ENCODE measurements around the gene SERTAD2. TPM values are rescaled to one million over a fixed set of nuclear protein-coding genes. Genes with fewer than 3 reads are reported as not detected.

The SERTAD2 gene
- total RNA-seq, 2 experiments from 2014 or later = 50.5 to 54.1 TPM

GRCh38 chr2:64650722-64651338, 2.9 kb downstream of the SERTAD2 start:
- no peaks in the 10 kb centered on the region for H3K27me3 Mint-ChIP-seq
- POLR2A ChIA-PET = interaction anchor here (0.8 to 12.6 kb wide), 10 partner anchors 14 to 577 kb away, joined by 3 to 395 read pairs (median 25); partner anchors contain the start of genes ACTR2, AFTPH and CEP68
- peaks cover 84% of the 10 kb centered on the region for H3K4me1 Mint-ChIP-seq (ENCODE audit: low read depth)
- H3K27ac Mint-ChIP-seq = peak overlapping the region; percentile 79
- peak overlapping the region; percentile 76 for H3K4me3 Mint-ChIP-seq
- no peaks in the 10 kb centered on the region for H3K9me3 ChIP-seq (ENCODE audit: control insufficient read depth in 1 of 2, insufficient read depth in 1 of 2, low read length in 2 of 2)
- ATAC-seq (ENCODE audit: poor library complexity) = no peak
- H3K4me3 ChIP-seq (ENCODE audit: low read length) = no peak overlapping the region
- H3K27ac ChIP-seq (ENCODE audit: low read depth in 1 of 2, low read length in 2 of 2) = no peak overlapping the region
- H3K4me1 ChIP-seq (ENCODE audit: insufficient read depth, low read length) = peaks cover 38% of the 10 kb centered on the region
- intact Hi-C loops (cut with DNase I, micrococcal nuclease) = loop anchor here (1.0 to 10.0 kb wide), 2 partner anchors 118 to 404 kb away; partner anchors contain the start of gene CEP68 (in 1 of the 2)
- H3K36me3 Mint-ChIP-seq (ENCODE audit: low read depth) = peaks cover 15% of the 10 kb centered on the region
- no peak for DNase-seq
- H3K9me3 Mint-ChIP-seq = no peaks in the 10 kb centered on the region
- no peaks in the 10 kb centered on the region for H3K27me3 ChIP-seq (ENCODE audit: control insufficient read depth in 1 of 2, insufficient read depth in 2 of 2, low read length in 2 of 2)
- TF ChIP-seq, protein P1, sequence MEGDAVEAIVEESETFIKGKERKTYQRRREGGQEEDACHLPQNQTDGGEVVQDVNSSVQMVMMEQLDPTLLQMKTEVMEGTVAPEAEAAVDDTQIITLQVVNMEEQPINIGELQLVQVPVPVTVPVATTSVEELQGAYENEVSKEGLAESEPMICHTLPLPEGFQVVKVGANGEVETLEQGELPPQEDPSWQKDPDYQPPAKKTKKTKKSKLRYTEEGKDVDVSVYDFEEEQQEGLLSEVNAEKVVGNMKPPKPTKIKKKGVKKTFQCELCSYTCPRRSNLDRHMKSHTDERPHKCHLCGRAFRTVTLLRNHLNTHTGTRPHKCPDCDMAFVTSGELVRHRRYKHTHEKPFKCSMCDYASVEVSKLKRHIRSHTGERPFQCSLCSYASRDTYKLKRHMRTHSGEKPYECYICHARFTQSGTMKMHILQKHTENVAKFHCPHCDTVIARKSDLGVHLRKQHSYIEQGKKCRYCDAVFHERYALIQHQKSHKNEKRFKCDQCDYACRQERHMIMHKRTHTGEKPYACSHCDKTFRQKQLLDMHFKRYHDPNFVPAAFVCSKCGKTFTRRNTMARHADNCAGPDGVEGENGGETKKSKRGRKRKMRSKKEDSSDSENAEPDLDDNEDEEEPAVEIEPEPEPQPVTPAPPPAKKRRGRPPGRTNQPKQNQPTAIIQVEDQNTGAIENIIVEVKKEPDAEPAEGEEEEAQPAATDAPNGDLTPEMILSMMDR (IDR thresholded peaks at IDR 0.05) = no peak
- no peaks in the 10 kb centered on the region for H3K36me3 ChIP-seq (ENCODE audit: insufficient read depth, low read length)
- CTCF ChIA-PET = interaction anchor here (0.6 to 2.5 kb wide), 7 partner anchors 11 to 612 kb away, joined by 3 to 9 read pairs (median 3); no protein-coding TSS in a partner anchor

- CTCF ChIA-PET = interaction anchor here (0.9 to 2.5 kb wide), 5 partner anchors 11 to 184 kb away, joined by 3 to 9 read pairs (median 5); no protein-coding TSS in a partner anchor
- Mint-ChIP-seq H3K4me3 (peak overlapping the region; percentile 76), H3K27me3 (no peaks in the 10 kb centered on the region), H3K36me3 (ENCODE audit: low read depth) (peaks cover 15% of the 10 kb centered on the region), H3K4me1 (ENCODE audit: low read depth) (peaks cover 82% of the 10 kb centered on the region), H3K27ac (peak overlapping the region; percentile 80), H3K9me3 (no peaks in the 10 kb centered on the region)
- no peak for ATAC-seq (ENCODE audit: poor library complexity)
- Histone ChIP-seq H3K4me3 (ENCODE audit: low read length) (no peak overlapping the region), H3K9me3 (ENCODE audit: control insufficient read depth in 1 of 2, insufficient read depth in 1 of 2, low read length in 2 of 2) (no peaks in the 10 kb centered on the region), H3K36me3 (ENCODE audit: insufficient read depth, low read length) (no peaks in the 10 kb centered on the region), H3K27me3 (ENCODE audit: control insufficient read depth in 1 of 2, insufficient read depth in 2 of 2, low read length in 2 of 2) (no peaks in the 10 kb centered on the region), H3K4me1 (ENCODE audit: insufficient read depth, low read length) (peaks cover 36% of the 10 kb centered on the region), H3K27ac (ENCODE audit: low read depth in 1 of 2, low read length in 2 of 2) (no peak overlapping the region)
- POLR2A ChIA-PET = interaction anchor here (0.8 to 12.6 kb wide), 8 partner anchors 10 to 577 kb away, joined by 3 to 395 read pairs (median 8); partner anchors contain the start of genes ACTR2 and AFTPH
- TF ChIP-seq, protein P1 (IDR thresholded peaks at IDR 0.05) = no peak
- intact Hi-C loops (cut with DNase I, micrococcal nuclease) = loop anchor here (1.0 to 10.0 kb wide), 2 partner anchors 119 to 405 kb away; partner anchors contain the start of gene CEP68 (in 1 of the 2)
- no peak for DNase-seq
Observed at GRCh38 chr2:64650296-64650695, 3.4 kb downstream of the SERTAD2 start.

- Histone ChIP-seq H3K27me3 (ENCODE audit: control insufficient read depth in 1 of 2, insufficient read depth in 2 of 2, low read length in 2 of 2) (no peaks in the 10 kb centered on the region), H3K4me1 (ENCODE audit: insufficient read depth, low read length) (peaks cover 39% of the 10 kb centered on the region), H3K36me3 (ENCODE audit: insufficient read depth, low read length) (no peaks in the 10 kb centered on the region), H3K9me3 (ENCODE audit: control insufficient read depth in 1 of 2, insufficient read depth in 1 of 2, low read length in 2 of 2) (no peaks in the 10 kb centered on the region), H3K27ac (ENCODE audit: low read depth in 1 of 2, low read length in 2 of 2) (no peak overlapping the region), H3K4me3 (ENCODE audit: low read length) (no peak overlapping the region)
- intact Hi-C loops (cut with DNase I, micrococcal nuclease) = loop anchor here (1.0 to 10.0 kb wide), 5 partner anchors 33 to 405 kb away; partner anchors contain the start of genes AFTPH (in 2 of the 2) and CEP68 (in 1 of the 2)
- Mint-ChIP-seq H3K36me3 (ENCODE audit: low read depth) (peaks cover 11% of the 10 kb centered on the region), H3K4me3 (peak overlapping the region; percentile 70), H3K4me1 (ENCODE audit: low read depth) (peaks cover 82% of the 10 kb centered on the region), H3K27ac (peak overlapping the region; percentile 80), H3K27me3 (no peaks in the 10 kb centered on the region), H3K9me3 (no peaks in the 10 kb centered on the region)
- DNase-seq = no peak
- TF ChIP-seq, protein P1 (IDR thresholded peaks at IDR 0.05) = no peak
- ATAC-seq (ENCODE audit: poor library complexity) = no peak
- POLR2A ChIA-PET = interaction anchor here (0.7 to 12.6 kb wide), 7 partner anchors 10 to 125 kb away, joined by 5 to 395 read pairs (median 8); partner anchors contain the start of gene AFTPH
- CTCF ChIA-PET = interaction anchor here (0.9 to 1.3 kb wide), 4 partner anchors 10 to 185 kb away, joined by 3 to 5 read pairs (median 3); no protein-coding TSS in a partner anchor
Observed at GRCh38 chr2:64649626-64650025, 4.1 kb downstream of the SERTAD2 start.
